ENCODE measurements around the gene POU3F3.

DNA sequence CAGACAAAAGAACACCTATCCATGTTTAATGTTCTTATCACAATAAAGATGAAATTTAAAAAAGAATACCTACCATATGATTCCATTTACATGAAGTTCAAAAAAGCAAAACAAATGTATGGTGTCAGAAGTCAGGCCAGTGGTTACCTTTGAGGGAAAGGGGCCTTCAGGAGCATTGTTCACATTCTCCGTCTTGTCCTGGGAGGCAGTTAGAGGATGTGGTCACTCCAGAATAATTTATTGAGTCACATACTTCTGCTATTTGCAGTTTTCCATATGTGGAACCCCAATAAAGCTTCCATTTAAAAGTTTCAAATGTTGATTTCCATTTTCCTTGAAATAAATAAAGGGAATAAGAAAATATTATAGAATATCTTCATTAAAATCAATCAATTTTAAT is 41.6 kb upstream of the POU3F3 start:
- TF ChIP-seq, protein P1, sequence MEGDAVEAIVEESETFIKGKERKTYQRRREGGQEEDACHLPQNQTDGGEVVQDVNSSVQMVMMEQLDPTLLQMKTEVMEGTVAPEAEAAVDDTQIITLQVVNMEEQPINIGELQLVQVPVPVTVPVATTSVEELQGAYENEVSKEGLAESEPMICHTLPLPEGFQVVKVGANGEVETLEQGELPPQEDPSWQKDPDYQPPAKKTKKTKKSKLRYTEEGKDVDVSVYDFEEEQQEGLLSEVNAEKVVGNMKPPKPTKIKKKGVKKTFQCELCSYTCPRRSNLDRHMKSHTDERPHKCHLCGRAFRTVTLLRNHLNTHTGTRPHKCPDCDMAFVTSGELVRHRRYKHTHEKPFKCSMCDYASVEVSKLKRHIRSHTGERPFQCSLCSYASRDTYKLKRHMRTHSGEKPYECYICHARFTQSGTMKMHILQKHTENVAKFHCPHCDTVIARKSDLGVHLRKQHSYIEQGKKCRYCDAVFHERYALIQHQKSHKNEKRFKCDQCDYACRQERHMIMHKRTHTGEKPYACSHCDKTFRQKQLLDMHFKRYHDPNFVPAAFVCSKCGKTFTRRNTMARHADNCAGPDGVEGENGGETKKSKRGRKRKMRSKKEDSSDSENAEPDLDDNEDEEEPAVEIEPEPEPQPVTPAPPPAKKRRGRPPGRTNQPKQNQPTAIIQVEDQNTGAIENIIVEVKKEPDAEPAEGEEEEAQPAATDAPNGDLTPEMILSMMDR (IDR thresholded peaks at IDR 0.05) = no peak
- no peak for TF ChIP-seq ZFX (IDR thresholded peaks at IDR 0.05; ENCODE audit: borderline replicate concordance)
